ENCODE results near the gene ADAMTS17. TPM values are rescaled to one million over a fixed set of nuclear protein-coding genes. Genes with fewer than 3 reads are reported as not detected.

The ADAMTS17 gene
- total RNA-seq, 1 donor from 2014 or later = 3.4 TPM

DNA sequence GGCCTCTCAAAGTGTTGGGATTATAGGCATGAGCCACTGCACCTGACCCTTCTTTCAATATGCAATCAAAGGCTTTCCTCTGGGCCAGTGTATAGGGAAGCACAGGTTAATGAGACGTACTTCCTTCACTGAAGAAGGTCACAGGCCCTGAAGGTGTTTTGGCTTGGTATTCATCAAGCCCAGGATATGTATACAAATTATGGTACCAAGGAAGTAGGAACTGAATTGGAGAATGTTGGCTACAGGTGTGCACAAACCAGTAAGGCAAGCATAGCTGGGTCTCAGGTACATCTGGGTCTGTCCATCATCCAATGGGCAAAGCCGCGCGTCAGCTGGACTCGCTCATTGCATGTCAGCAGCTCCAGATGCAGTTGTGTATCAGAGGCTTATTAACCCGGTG lies 237.9 kb downstream of the ADAMTS17 start:
- DNase-seq (ENCODE audit: low spot score) = no peak
- TF ChIP-seq, protein P1, sequence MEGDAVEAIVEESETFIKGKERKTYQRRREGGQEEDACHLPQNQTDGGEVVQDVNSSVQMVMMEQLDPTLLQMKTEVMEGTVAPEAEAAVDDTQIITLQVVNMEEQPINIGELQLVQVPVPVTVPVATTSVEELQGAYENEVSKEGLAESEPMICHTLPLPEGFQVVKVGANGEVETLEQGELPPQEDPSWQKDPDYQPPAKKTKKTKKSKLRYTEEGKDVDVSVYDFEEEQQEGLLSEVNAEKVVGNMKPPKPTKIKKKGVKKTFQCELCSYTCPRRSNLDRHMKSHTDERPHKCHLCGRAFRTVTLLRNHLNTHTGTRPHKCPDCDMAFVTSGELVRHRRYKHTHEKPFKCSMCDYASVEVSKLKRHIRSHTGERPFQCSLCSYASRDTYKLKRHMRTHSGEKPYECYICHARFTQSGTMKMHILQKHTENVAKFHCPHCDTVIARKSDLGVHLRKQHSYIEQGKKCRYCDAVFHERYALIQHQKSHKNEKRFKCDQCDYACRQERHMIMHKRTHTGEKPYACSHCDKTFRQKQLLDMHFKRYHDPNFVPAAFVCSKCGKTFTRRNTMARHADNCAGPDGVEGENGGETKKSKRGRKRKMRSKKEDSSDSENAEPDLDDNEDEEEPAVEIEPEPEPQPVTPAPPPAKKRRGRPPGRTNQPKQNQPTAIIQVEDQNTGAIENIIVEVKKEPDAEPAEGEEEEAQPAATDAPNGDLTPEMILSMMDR (IDR thresholded peaks at IDR 0.05) = no peak
- Mint-ChIP-seq H3K36me3 (ENCODE audit: low read depth) (peaks cover 2% of the 10 kb centered on the region), H3K4me3 (ENCODE audit: unreplicated experiment) (no peak overlapping the region), H3K4me1 (ENCODE audit: low read depth) (no peaks in the 10 kb centered on the region), H3K27ac (ENCODE audit: unreplicated experiment) (no peak overlapping the region), H3K9me3 (ENCODE audit: low read depth) (no peaks in the 10 kb centered on the region), H3K27me3 (ENCODE audit: low read depth) (peaks cover 2% of the 10 kb centered on the region)

DNA sequence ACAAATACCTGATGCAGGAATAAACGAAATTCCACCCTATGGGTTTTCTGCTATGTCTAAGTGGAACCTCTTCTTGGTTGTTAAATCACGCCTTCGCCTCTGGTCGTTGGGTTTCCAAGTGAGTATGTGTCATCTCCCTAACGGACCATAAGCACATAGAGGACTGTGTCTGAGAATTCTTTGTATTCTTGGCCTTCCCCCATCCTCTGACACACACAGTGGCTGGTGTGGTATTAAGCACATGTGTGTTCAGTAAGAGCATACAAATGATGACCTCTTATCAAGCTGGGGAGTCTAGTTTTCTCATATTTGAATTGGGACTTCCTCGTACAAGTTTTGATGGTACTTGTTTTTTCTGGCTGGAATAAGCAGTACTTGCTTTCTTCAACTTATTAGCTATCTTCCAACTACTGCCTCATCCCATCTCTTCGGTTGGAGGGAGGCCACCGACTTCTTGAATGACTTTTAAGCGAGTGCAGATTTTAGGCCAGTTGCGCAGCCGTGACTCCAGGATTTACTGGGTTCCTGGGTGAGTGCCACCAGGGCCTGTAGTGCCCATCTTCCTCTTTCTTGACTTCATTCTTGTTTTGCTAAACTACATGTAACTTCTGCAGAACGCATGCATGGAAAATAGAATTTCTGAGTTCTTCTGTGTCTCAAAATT lies 240.2 kb downstream of the ADAMTS17 start:
- no peak overlapping the region for H3K4me3 Mint-ChIP-seq (ENCODE audit: unreplicated experiment)
- DNase-seq (ENCODE audit: low spot score) = no peak
- H3K4me1 Mint-ChIP-seq (ENCODE audit: low read depth) = no peaks in the 10 kb centered on the region
- peaks cover 2% of the 10 kb centered on the region for H3K36me3 Mint-ChIP-seq (ENCODE audit: low read depth)
- H3K27me3 Mint-ChIP-seq (ENCODE audit: low read depth) = peaks cover 2% of the 10 kb centered on the region
- no peak overlapping the region for H3K27ac Mint-ChIP-seq (ENCODE audit: unreplicated experiment)
- no peaks in the 10 kb centered on the region for H3K9me3 Mint-ChIP-seq (ENCODE audit: low read depth)
- TF ChIP-seq, protein P1 (IDR thresholded peaks at IDR 0.05) = no peak

DNA sequence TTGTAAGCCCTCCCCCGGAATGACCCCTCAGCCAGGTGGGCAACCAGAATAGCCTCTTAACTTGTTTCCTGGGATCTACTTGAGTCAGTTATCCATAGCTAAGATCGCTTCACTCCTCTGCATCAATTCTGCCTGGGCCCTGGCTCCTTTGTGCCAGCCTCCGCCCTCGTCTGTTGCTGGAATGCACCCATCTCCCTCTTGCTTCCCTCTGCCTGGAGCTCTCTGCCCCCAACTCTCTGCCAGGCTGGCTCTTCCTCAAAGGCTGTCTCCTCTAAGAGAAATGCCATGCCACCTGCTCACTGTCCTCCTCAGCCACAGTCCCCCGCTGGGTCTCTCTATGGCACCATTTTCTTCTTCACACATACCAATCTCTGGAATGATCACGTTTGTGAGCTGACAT lies 240.8 kb downstream of the ADAMTS17 start:
- H3K27ac Mint-ChIP-seq (ENCODE audit: unreplicated experiment) = no peak overlapping the region
- H3K27me3 Mint-ChIP-seq (ENCODE audit: low read depth) = peaks cover 2% of the 10 kb centered on the region
- H3K4me3 Mint-ChIP-seq (ENCODE audit: unreplicated experiment) = no peak overlapping the region
- no peaks in the 10 kb centered on the region for H3K4me1 Mint-ChIP-seq (ENCODE audit: low read depth)
- no peaks in the 10 kb centered on the region for H3K9me3 Mint-ChIP-seq (ENCODE audit: low read depth)
- DNase-seq (ENCODE audit: low spot score) = no peak
- H3K36me3 Mint-ChIP-seq (ENCODE audit: low read depth) = peaks cover 2% of the 10 kb centered on the region
- TF ChIP-seq, protein P1 (IDR thresholded peaks at IDR 0.05) = no peak

DNA sequence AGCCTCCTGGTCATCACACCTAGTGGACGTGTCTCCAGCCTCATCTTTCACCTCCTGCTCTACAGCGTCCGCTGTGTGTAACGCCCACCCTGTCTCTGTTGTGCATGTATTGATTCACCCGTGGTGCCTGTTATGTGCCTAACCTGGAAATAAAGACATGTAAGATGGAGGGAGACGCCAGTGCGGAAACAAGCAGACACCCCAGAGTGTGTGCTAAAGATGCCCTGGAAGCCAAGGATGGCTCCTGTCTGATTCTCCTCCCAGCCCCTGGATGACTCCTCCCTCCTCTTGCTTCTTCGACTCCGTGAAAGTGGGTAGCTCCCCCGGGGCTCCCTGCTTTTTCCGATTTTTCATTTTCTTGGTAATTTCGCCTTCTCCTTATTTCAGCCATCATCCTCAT lies 241.8 kb downstream of the ADAMTS17 start:
- Mint-ChIP-seq H3K27me3 (ENCODE audit: low read depth) (peaks cover 2% of the 10 kb centered on the region), H3K4me3 (ENCODE audit: unreplicated experiment) (no peak overlapping the region), H3K27ac (ENCODE audit: unreplicated experiment) (no peak overlapping the region), H3K4me1 (ENCODE audit: low read depth) (peaks cover 6% of the 10 kb centered on the region), H3K9me3 (ENCODE audit: low read depth) (no peaks in the 10 kb centered on the region), H3K36me3 (ENCODE audit: low read depth) (peaks cover 2% of the 10 kb centered on the region)
- TF ChIP-seq, protein P1 (IDR thresholded peaks at IDR 0.05) = no peak
- DNase-seq (ENCODE audit: low spot score) = no peak

DNA sequence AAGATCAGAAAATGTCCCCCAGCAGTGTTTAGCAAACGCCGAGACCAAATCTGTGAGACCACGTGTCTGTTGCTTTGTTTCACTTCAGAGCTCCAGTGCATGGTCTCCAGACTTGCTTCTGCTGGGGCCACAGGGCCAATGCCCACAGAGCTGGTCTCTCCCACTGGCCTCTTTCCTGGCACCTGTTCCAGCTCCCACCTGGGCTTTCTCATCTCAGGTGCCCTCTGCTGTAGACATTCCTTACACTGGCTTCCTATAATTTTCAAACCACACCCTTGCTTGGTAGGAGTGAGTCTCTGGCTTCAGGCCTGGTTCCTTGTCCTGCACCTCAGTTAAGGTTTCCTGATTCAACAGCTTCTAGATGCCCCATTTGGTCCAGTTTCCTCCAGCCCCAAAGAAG lies 243.1 kb downstream of the ADAMTS17 start:
- peaks cover 2% of the 10 kb centered on the region for H3K36me3 Mint-ChIP-seq (ENCODE audit: low read depth)
- no peak overlapping the region for H3K27ac Mint-ChIP-seq (ENCODE audit: unreplicated experiment)
- H3K4me3 Mint-ChIP-seq (ENCODE audit: unreplicated experiment) = no peak overlapping the region
- DNase-seq (ENCODE audit: low spot score) = no peak
- TF ChIP-seq, protein P1 (IDR thresholded peaks at IDR 0.05) = no peak
- peaks cover 18% of the 10 kb centered on the region for H3K4me1 Mint-ChIP-seq (ENCODE audit: low read depth)
- peaks cover 2% of the 10 kb centered on the region for H3K27me3 Mint-ChIP-seq (ENCODE audit: low read depth)
- no peaks in the 10 kb centered on the region for H3K9me3 Mint-ChIP-seq (ENCODE audit: low read depth)
